ENCODE results near the gene KLF15. TPM values are rescaled to one million over a fixed set of nuclear protein-coding genes. Genes with fewer than 3 reads are reported as not detected.

Gene KLF15
- total RNA-seq, 1 donor from 2014 or later = 0.67 TPM

GRCh38 chr3:126313166-126313565, 44.0 kb downstream of the KLF15 start:
- no peak overlapping the region for H3K4me3 ChIP-seq (ENCODE audit: low read depth, low read length)
- no peaks in the 10 kb centered on the region for H3K36me3 ChIP-seq (ENCODE audit: control insufficient read depth, insufficient read depth, low read length)
- no peaks in the 10 kb centered on the region for H3K27me3 ChIP-seq (ENCODE audit: control insufficient read depth, insufficient read depth, low read length)
- TF ChIP-seq, protein P1, sequence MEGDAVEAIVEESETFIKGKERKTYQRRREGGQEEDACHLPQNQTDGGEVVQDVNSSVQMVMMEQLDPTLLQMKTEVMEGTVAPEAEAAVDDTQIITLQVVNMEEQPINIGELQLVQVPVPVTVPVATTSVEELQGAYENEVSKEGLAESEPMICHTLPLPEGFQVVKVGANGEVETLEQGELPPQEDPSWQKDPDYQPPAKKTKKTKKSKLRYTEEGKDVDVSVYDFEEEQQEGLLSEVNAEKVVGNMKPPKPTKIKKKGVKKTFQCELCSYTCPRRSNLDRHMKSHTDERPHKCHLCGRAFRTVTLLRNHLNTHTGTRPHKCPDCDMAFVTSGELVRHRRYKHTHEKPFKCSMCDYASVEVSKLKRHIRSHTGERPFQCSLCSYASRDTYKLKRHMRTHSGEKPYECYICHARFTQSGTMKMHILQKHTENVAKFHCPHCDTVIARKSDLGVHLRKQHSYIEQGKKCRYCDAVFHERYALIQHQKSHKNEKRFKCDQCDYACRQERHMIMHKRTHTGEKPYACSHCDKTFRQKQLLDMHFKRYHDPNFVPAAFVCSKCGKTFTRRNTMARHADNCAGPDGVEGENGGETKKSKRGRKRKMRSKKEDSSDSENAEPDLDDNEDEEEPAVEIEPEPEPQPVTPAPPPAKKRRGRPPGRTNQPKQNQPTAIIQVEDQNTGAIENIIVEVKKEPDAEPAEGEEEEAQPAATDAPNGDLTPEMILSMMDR (IDR thresholded peaks at IDR 0.05; ENCODE audit: insufficient read depth, low read length, poor library complexity, severe bottlenecking) = no peak
- no peak for DNase-seq (ENCODE audit: low read depth)

GRCh38 chr3:126312341-126312740, 44.9 kb downstream of the KLF15 start:
- no peaks in the 10 kb centered on the region for H3K27me3 ChIP-seq (ENCODE audit: control insufficient read depth, insufficient read depth, low read length)
- DNase-seq (ENCODE audit: low read depth) = no peak
- no peaks in the 10 kb centered on the region for H3K36me3 ChIP-seq (ENCODE audit: control insufficient read depth, insufficient read depth, low read length)
- no peak overlapping the region for H3K4me3 ChIP-seq (ENCODE audit: low read depth, low read length)
- TF ChIP-seq, protein P1 (IDR thresholded peaks at IDR 0.05; ENCODE audit: insufficient read depth, low read length, poor library complexity, severe bottlenecking) = no peak

DNA sequence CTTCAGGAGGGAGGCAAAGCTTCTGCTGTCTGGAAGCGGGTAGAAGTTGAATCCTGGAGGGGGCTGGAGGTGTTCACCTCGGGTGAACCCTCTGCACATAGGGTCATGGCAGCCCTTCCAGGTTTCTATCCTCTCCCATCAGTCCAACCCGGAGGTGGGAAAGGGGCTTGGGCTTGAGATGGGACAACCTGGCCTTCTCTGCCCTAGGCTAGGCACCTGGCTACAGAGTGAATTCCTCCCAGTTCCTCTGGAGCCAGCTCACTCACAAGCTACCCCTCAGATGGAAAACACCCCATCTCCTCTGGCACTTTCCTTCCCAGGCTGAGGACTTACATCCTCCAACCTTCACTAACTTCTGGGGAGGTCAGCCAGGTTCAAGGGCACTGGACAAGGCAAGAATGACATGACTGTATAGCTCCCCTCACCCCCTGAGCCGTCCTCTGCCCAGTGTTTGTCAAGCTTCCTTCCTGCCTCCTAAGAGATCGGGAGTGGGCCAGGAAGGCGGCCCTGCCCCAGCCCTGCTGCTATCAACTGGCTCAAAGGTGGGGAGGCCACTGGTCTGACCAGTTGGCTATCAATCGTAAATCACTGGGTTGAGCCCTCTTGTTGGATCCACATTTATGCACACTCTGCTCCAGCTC, 45.8 kb downstream of the KLF15 start:
- Histone ChIP-seq H3K27me3 (ENCODE audit: control insufficient read depth, insufficient read depth, low read length) (no peaks in the 10 kb centered on the region), H3K36me3 (ENCODE audit: control insufficient read depth, insufficient read depth, low read length) (no peaks in the 10 kb centered on the region), H3K4me3 (ENCODE audit: low read depth, low read length) (no peak overlapping the region)
- no peak for DNase-seq (ENCODE audit: low read depth)
- TF ChIP-seq, protein P1 (IDR thresholded peaks at IDR 0.05; ENCODE audit: insufficient read depth, low read length, poor library complexity, severe bottlenecking) = no peak

- Histone ChIP-seq H3K36me3 (ENCODE audit: control insufficient read depth, insufficient read depth, low read length) (no peaks in the 10 kb centered on the region), H3K27me3 (ENCODE audit: control insufficient read depth, insufficient read depth, low read length) (no peaks in the 10 kb centered on the region), H3K4me3 (ENCODE audit: low read depth, low read length) (no peak overlapping the region)
- TF ChIP-seq, protein P1 (IDR thresholded peaks at IDR 0.05; ENCODE audit: insufficient read depth, low read length, poor library complexity, severe bottlenecking) = no peak
- no peak for DNase-seq (ENCODE audit: low read depth)
These were observed 46.4 kb downstream of the KLF15 start for GRCh38 chr3:126310816-126311215.

DNA sequence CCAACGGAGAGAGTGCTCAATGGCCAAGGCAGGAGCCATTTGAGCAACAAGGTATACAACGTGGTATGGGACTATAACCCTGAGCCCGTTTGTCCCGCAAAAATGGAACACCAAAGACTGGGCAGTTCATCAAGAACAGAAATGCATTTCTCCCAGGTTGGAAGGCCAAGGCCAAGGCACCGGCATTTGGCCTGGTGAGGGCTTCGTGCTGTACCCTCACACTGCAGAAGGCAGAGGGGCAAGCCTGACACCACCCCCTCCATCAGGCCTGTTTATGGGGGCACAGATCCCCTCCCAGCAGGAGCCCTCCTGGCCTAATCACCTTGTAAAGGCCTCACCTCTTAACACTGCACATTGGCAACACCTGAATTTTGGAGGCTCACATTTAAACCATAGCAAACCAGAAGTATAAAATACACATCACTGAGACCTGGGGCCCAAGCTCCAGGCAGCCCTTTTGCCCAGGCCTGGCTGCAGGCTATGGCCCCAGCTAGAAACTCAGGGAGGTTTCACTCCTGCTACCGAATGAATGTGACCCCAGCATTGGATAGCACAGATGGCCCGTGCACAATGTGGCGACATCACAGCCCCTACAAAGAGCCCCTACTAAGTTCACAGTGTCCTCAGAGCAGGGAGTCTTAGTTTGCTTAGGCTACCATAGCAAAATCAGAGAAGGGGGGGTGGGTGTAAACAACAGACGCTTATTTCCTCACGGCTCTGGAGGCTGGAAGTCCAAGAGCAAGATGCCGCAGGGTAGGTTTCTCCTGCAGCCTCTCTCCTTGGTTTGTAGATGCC, 47.1 kb downstream of the KLF15 start:
- no peak for DNase-seq (ENCODE audit: low read depth)
- no peaks in the 10 kb centered on the region for H3K27me3 ChIP-seq (ENCODE audit: control insufficient read depth, insufficient read depth, low read length)
- no peak overlapping the region for H3K4me3 ChIP-seq (ENCODE audit: low read depth, low read length)
- TF ChIP-seq, protein P1 (IDR thresholded peaks at IDR 0.05; ENCODE audit: insufficient read depth, low read length, poor library complexity, severe bottlenecking) = no peak
- H3K36me3 ChIP-seq (ENCODE audit: control insufficient read depth, insufficient read depth, low read length) = no peaks in the 10 kb centered on the region

Data from kidney epithelial cell (primary cell).